NOMO-1 treated with dmso at 0.1 percent for 144 hours (cell line): Measurements from ENCODE around the gene FOXA3.

ENCODE experiments used
- DNase-seq: peaks from one replicate; lab custom pipeline; 2025; ENCODE audit not compliant: unreplicated experiment; lab: John Stamatoyannopoulos, UW

Gene FOXA3

DNA sequence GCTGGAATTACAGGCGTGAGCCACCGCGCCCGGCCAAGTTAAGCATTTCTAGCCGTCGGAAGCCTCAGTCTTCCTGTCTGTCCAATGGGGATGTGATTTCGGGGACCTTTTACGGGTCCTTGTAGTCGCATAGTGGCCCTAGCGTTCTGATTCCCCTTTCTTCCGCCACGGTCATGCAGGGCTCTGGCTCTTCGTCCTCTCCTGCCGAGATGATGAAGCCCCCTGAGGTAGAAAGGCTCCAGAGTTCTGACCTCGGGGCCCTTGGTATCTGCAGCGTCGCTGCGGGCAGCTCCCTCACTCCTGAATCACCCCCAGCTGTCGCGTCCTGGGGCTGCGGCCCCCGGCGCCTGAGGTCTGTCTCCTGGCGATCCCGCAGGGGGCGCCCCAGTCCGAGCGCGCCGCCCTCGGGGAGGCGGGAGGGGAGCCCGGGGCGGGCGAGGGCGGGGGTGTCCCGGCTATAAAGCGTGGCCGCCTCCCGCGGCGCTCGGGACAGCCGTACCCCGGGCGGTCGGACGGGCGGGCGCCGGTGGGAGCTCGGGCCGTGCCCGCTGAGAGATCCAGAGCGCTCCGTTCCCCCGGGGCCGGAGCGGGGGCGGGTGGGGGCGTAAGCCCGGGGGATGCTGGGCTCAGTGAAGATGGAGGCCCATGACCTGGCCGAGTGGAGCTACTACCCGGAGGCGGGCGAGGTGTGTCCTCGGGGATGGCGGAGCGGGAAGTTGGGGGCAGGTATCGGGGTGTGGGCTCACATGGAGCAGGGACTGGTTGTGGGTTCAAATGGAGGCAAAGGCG, at the start of gene FOXA3:
Gene FOXA3, plus strand, starts transcription at position 487 of the 789 bp plus-strand sequence. Its CDS starts 131 bp downstream, at position 618.
- DNase-seq, result no peak

DNA sequence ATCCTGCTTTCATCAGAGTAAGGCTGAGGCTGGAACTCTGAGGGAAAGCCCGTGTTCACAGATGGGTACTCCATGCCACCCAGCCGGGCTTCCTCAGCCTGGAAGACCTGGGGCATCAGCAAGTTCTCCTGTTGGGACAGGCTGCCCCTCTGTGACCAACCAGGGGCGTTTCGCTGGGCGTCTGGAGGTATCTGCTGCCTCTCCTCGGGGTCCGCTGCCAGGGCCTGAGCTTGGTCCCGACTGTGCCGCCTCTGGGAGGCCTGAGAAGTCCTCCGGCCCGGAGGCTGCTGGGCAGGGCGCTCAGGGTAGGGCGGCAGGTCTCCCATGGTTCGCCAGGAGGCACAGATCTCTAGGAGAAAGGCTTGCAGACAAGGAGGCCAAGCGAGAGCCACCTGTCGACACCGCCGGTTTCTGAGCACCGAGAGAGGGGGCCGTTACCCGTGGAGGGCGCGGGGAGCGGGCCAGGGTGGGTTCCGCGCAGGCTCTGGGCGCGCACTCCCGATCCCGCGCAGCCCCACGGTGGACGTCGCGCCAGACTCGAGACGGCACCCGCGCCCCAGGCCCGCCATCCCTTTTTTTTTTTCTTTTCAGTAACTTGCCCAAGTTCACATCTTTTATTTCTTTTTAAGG, 49.2 kb upstream of the FOXA3 start, which contains the start of gene RSPH6A:
Gene RSPH6A, minus strand, starts transcription at position 458 of the 630 bp plus-strand sequence. Its CDS starts 132 bp downstream, at position 326.
- DNase-seq, result no peak

DNA sequence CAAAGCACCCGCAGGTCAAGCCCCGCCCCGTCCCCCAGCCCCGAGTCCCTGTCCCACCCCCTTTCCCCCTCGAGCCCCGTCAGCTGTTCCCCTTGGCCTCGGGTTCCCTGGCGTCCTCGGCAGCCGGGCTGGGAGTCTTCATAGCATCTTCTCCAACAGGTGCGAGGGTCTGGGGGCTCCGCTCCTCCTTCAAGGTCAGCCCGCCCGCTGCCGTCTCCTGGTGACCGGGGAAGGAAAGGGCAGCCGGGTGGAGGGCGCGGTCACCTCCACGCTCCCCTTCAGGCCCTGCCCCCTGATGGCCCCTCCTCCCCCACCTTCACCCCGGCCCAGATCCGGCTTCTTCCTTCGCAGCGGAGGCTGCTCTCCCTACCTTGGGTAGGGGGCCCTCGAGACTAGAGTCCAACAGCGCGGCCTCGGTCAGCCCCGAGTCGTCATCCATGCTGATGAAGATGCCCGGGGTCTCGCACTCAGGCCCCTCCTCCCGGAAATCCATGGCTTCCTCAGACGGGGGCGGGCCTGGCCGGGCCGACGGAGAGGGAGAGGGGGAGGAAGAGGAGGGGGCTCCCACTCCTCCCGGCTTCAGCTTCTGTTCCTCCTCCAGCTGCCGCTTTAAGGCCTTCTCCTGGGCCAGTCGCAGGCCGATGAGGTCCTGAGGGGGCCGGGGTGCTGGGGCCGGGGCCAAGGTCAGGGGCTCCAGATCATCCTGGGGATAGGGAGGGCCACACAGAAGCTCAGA, 48.5 kb upstream of the FOXA3 start:
- no peak for DNase-seq

DNA sequence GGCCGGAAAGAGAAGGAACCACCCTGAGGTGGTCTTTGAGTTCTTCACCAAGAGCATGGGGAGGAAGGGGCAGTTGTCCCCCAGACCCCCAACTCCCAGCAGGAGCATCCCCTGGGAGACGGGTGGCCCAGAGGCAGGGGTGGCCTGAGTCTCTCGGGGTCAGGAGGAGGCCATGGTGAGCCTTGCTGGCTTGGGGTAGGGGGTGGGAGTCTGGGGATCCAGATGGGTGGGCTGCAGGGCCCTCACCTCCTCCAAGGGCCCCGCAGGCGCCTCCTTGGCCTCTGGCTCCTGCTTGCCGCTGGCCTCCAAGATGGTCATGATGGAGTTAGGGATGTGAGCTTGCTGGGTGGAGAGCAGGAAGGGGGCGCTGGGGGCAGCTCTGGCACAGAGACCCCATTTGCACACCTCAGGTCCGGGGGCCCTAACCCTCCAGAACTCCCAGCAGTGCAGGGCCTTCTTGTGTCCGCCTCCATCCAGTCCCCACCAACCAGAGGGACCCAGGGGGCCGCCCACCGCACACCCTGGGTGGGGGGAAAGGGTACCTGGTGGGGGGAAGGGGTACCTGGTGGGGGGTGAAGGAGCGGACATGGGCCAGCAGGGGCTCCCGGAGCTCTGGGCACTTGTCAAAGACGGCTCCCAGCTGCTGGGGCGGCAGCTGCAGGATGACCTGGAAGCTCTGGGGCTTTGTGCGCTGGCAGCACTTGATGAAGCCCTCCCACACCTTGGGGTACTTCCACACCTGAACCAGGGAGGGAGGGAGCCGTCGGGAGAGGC, 47.7 kb upstream of the FOXA3 start:
- DNase-seq, result no peak

DNA sequence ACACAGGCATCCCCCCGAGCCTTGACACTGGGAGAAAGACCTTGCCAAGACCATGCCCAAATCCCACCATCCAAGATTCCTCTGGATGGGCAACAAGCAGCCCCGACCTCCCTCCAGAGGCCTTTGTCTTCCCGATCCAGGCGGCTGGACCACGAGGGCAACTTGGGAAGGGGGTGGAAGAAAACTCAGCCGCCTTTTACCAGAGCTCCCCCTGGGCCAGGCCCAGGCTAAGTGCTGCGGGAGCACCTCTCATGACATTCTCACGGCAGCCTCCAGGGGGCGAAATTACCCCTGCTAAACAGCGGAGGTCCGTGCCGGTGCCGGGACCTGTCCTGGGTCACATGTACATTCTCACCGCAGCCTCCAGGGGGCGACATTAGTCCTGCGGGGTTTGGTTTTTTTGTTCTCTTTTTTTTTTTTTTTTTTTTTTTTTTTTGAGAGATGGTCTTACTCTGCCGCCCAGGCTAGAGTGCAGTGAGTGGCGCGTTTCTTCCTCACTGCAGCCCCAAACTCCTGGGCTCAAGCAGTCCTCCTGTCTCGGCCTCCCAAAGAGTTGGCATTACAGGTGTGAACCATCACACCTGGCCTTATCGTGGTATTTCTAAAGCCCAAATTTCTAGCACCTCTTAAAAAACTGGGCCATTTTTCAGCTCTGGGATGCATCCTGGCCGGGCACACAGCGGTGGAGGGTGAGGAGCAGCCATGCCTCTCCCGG, 47.0 kb upstream of the FOXA3 start:
- DNase-seq, result peak; percentile 87

DNA sequence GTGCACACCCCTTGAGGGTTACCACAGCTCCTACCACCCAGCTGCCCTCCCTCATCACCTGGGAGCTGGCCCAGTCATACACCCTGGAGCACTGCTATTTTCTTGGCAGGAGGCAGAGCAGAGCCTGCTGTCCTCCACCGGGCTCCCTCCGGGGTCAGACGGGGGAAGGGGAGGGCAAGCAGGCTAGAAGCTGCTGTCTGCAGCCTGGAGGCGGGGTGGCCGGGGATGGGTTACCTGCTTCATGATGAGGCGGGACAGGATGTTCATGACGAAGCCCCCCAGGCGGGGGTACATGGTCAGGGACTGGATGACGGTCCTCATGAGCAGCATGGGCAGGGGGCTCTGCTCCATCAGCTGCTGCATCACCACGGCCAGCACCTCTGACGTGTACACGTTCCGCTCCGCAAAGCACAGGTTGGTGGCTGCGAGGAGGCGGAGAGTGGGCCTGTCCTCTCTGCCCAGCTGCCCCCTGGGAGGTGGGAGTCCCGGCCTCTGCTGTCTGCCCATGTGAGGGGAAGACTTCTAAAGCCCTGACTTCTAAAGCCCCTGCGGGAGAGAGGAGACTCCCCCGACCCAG, 46.3 kb upstream of the FOXA3 start:
- DNase-seq, result no peak

DNA sequence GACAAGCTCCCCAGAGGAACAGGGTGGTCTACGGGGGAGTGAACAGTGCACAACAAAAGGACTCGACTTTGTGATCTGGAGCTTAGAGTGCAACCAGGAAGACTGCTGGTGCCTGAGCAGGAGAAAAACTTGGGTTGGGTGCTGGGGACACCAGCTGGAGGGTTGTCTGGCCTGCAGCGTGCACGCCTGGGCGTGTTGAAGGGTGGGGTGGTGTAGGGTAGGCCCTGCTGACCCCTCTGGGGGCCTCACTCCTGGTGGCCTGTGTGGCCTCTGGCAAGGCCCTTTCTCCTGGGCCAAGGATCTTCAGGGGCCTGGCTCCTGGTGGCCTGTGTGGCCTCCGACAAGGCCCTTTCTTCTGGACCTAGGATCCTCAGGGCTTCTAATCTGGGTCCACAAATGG, 44.4 kb upstream of the FOXA3 start:
- no peak for DNase-seq

DNA sequence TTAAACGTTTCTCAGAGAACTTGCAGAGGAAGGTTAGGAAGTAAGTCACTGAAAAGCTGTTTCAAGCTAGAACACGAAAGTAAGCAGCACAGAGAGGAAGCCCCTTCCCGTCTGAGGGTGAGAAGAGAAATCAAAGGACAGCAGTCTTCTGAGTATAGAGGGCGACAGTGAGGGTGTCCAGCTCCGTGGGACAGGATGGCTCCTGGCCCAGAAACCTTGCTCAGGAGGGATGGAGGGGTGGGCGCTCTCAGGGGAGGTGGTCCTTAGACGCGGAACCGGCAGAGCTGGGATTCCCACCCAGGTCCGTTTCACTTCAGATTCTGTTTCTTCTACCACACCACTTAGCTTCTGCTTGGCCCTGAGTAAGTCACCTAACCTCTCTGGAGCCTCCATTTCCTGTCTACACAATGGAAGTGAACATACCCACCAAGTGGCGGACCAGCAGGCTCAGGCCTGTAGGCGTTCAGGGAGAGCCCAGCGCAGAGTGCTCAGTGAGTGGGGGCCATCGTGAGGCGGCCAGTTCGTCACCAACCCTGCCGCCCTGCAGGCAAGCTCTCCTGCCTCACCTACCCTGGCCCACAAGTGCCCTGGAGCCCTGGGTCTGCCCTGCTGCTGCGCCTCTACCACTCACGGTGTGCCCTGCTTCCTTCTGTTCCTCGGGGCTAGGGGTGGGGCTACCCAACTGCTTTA, 43.6 kb upstream of the FOXA3 start:
- DNase-seq, result no peak

DNA sequence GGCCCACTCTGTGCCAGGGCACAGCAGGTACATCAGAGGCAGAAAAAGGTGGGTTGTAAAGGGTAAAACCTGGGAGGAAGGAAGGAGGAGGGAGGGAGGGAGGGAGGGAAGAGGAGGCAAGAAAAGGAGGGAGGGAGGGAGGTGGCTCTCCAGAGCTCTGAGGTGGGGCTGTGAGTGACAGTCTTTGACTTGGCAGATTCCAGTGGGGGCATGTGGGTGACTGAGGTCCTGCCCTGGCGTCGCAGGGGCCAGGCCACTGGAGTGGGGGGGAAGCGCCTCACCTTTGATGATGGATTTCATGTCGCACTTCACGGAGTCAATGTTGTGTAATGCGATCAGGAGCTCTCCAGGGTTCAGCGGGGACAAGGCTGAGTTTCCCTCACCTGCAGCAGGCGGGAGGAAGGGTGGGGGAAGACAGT, 43.0 kb upstream of the FOXA3 start:
- DNase-seq, result no peak

DNA sequence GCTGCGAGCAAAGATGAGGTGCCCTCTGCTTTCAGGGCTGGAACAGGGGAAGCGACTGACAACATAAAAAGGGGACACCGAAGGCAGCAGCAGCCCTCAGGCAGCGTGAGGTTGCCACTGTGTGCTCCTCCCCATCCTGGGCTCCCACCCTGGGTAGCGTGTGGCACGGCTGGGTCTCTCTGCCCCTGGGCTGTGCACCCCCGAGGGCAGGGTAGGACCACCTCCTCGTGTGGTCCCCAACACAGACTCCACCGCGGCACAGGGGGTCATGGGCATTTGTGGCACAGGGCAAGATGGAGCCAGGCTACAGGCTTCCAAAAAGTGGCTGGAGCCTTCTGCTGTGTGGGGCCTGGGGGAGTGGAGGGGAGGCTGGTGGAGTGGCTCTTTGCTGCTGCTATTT, 42.6 kb upstream of the FOXA3 start:
- DNase-seq, result no peak

DNA sequence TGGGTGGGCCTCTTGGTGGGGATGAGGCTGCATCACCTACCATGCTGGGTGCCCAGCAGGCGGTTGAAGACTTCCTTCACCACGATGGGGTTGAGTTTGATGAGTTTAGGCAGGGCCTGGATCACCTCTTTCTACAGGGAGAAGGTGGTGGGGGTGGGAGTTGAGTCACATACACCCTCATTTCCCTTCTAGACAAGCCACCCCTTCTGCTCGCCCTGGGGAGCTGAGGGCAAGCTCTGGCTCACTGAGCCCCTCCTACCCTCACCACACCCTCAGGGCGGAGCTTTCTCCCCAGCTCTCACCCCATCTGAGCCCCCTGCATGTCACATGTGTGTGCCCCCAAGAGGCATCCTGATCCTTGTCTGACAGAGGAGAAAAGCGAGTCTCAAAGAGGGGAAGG, 41.4 kb upstream of the FOXA3 start:
- no peak for DNase-seq

DNA sequence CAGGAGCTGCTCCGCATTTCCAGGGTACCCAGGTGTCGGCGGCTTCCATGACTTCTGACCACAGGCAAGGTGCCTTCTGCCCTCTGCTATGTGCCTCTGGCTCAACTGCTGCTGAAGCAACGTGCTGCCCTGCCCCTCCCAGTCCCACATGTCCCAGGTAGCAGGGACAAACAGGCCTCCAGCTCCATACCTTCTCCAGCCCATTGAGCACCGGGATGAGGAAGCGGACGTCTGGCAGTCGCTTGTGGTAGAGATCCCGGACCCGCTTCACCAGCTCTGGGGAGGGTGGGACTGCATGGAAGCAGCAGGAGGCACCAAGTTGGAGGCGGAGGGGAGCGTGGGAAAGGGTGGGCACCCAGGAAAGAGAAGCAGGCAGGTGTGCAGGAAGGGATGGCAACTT, 40.9 kb upstream of the FOXA3 start:
- DNase-seq, result no peak

DNA sequence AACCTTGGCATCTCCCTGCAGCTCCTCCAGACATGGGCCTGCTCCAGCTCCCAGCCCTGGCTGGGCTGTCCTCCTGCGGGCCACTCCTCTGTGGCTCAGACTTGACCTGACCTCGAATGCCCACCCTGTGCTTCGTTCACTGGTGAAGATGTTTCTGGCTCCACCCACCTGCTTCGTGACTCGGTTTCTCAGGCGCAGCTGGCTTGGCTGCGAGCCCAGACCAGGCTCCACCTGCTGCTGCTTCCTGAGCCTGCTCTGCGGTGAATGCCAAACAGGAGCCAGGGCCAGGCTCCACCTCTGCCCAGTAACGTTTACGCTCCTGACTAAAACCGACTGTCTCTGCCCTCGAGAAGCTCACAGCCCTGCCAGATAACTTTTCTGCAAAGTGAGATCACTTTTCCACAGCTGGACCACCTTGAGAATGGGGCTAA, 40.1 kb upstream of the FOXA3 start:
- DNase-seq, result no peak

DNA sequence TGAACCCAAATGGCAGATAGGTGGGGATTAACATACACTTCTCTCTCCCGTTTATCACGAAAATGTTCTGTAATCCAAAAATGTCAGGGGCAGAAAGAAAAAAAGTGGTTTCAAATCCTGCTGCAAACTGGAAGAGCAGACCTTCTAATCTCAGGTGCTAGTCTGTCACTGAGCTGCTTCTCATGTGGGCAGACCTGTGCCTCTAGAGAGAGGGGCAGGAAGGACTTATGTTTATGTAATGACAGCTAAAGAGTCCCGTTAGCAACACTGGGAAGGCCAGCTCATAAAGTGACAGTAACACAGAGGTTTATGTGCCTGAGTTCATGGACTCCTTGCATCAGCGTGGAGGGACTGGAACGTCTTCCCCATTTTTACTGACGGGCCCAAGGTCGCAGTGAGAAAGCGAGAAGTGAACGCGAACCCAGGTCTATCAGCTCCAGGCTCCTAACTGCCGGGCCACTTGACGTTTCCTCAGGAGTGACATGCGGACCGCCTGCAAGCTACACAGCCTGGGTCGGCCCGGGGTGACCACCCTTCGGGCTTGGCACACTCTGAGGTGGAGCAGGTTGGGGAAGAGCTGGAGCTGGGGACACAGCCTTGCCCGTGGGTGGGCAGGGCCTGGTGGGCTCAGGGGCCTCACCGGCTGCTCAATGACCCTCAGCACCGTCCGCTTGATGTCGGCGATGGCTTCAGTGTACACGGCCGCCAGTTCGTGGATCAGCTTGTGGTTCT, 39.4 kb upstream of the FOXA3 start:
- no peak for DNase-seq

DNA sequence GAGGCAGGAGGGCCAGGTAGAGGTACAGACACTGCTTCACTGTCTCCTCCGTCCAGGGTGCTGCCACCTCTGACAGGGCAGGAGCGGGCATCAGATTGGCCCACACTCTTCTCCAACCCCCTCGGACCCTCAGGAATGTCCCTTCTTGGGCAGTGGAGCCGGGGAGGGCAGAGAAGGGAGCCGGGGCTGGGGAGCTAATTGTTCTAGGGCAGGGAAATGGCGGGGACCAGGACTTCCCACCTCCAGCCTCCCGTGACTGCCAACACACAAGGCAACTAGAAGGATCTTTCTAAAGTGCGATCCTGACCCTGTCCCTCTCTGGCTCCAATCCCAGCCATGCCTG, 38.9 kb upstream of the FOXA3 start:
- DNase-seq, result no peak

DNA sequence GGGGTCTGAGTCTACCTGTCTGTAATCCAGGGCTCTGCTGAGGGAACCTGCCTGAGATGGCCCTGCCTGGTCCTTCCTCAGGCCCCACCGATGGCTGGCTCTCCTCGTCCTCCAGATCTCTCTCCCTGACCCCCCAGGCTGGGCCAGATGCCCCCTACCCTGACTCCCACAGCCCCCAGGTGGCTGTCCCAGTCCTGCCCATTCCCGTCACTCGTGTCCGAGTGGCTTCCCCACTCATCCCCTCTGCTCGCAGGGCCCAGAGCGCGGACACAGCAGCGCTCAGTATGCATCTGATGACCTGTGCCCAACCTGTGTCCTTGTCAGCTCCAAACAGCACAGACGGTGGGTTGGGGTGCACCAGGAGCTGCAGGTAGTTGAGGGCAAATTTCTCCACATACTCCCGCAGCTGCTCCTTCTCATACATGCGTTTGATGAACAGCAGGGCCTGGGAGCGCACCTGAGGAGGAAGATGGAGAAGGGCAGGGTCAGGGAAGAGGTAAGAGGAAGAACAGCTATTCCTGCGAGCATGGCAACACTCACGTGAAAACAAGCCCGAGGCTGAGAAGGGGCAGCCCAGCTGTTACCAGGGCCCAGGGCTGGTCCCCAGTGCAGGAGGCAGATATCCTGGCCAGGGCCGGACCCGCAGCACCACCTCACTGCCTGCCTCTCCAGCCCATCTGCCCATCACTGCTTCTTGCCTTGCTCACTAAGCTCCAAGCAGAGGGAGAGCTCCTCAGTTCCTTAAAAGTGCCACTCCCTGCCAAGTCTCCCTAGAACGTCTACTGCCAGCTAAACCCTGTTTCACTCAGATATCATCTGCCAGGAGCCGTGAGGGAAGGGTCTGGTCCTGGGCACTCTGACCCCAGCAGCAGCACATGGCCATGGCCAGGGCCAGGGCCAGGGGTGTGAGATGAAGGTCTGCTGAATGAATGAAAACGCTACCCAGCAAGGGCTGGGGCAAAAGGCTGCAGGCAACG, 37.9 kb upstream of the FOXA3 start:
- no peak for DNase-seq

DNA sequence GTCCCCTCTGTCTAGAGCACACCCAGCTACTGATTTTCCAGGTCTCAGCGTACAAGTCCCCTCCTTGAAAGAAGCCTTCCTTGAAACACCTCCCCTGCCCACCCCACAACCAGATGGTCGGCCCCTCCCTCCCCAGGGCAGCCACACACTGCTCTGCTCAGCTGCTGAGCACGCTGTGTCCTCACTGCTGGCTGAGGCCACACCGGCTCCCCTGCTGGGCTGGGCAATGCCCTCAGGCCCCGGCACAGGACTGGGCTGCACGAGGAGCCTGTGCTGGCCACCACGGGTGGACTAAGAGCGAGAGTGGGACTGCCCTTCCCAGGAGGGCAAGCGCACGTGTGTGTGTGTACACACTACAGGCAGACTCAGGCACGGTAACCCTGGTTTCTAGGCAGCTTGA, 37.2 kb upstream of the FOXA3 start:
- DNase-seq, result no peak
